Islet of Langerhans (tissue), 1 donor: ENCODE measurements around the gene CEACAM16.
"Not testable (repeated sequence)": the region's sequence is repeated elsewhere in the genome, so short reads cannot be mapped to it uniquely, and the experiment has no call there.

ENCODE experiments used
- FAIRE-seq: peaks from one replicate; lab custom pipeline; 2011; peaks lifted over from hg19 to GRCh38; lab: Jason Lieb, UNC

Gene CEACAM16

GRCh38 chr19:44677019-44677811 lies 21.7 kb upstream of the CEACAM16 start:
- FAIRE-seq: no peak

GRCh38 chr19:44680536-44680935 lies 18.4 kb upstream of the CEACAM16 start:
- no peak for FAIRE-seq

- FAIRE-seq: no peak
These were observed 16.8 kb upstream of the CEACAM16 start for GRCh38 chr19:44681992-44682790.

GRCh38 chr19:44682807-44683206 lies 16.1 kb upstream of the CEACAM16 start:
- FAIRE-seq: no peak

- no peak for FAIRE-seq
These were observed 15.3 kb upstream of the CEACAM16 start for GRCh38 chr19:44683434-44684210.

- FAIRE-seq: not testable (repeated sequence)
These were observed 14.6 kb upstream of the CEACAM16 start for GRCh38 chr19:44684396-44684795.

- FAIRE-seq: no peak
These were observed 13.8 kb upstream of the CEACAM16 start for GRCh38 chr19:44684892-44685863.

GRCh38 chr19:44685877-44686276 lies 13.1 kb upstream of the CEACAM16 start:
- FAIRE-seq: no peak

GRCh38 chr19:44686896-44687295 lies 12.1 kb upstream of the CEACAM16 start:
- FAIRE-seq: no peak

GRCh38 chr19:44687888-44688287 lies 11.1 kb upstream of the CEACAM16 start:
- no peak for FAIRE-seq

GRCh38 chr19:44689290-44690130 lies 9.4 kb upstream of the CEACAM16 start:
- no peak for FAIRE-seq

GRCh38 chr19:44690131-44690440 lies 8.9 kb upstream of the CEACAM16 start:
- FAIRE-seq: no peak

- no peak for FAIRE-seq
These were observed 6.6 kb upstream of the CEACAM16 start for GRCh38 chr19:44692379-44692721.

- no peak for FAIRE-seq
These were observed 4.8 kb upstream of the CEACAM16 start for GRCh38 chr19:44694184-44694579.

- FAIRE-seq: no peak
These were observed 1.8 kb upstream of the CEACAM16 start for GRCh38 chr19:44696939-44697669.

- FAIRE-seq: no peak
These were observed 1.3 kb upstream of the CEACAM16 start for GRCh38 chr19:44697670-44698034.

GRCh38 chr19:44700547-44700946 lies 1.6 kb downstream of the CEACAM16 start:
- no peak for FAIRE-seq

GRCh38 chr19:44701228-44701627 lies 2.3 kb downstream of the CEACAM16 start:
- no peak for FAIRE-seq

- FAIRE-seq: no peak
These were observed 3.7 kb downstream of the CEACAM16 start for GRCh38 chr19:44702551-44703176.
